Left ventricle myocardium superior (tissue), 1 donor: ENCODE results near the gene QSOX1. TPM values are rescaled to one million over a fixed set of nuclear protein-coding genes. Genes with fewer than 3 reads are reported as not detected.

Experiments used
- total RNA-seq: library from RNA; stranded (reverse); fragmentation: NEBNext Ultra II Directional; extraction: Animal tissue kit (Norgen Biotek cat#: 25700); gene quantifications from one replicate; pipeline ENCODE4 v1.2.1, GENCODE V29; 2021
- donor health status: DM: no; HTN: yes; CAD: no; lungs with severe emphysema.

QSOX1 gene
- total RNA-seq, 1 donor from 2014 or later, result 111 TPM

Other genes starting within 250 kb of the QSOX1 start
- 31.7 TPM for gene CEP350, start 200.1 kb upstream of the QSOX1 start, total RNA-seq
- not detected for gene LHX4, start 75.4 kb downstream of the QSOX1 start, total RNA-seq